Endothelial cell of coronary artery (primary cell): Measurements from ENCODE around the gene CBX5. TPM values are rescaled to one million over a fixed set of nuclear protein-coding genes. Genes with fewer than 3 reads are reported as not detected.

Source experiments
- total RNA-seq: library from RNA; depleted of rRNA; stranded (reverse); fragments of >200 nt; gene quantifications from 2 replicates; pipeline ENCODE4 v1.2.3, GENCODE V29; 2014

CBX5 gene
- 25.4 and 27.4 TPM in 2 replicates for total RNA-seq

GRCh38 chr12:54279632-54280467 is at the start of gene CBX5:
CBX5 (minus strand) TSS chr12:54280122; CDS start chr12:54257650, 22,472 bp downstream.

GRCh38 chr12:54324617-54325441 is 44.9 kb upstream of the CBX5 start, which contains the start of gene COPZ1:
COPZ1 (plus strand) TSS chr12:54325131; CDS start chr12:54325164, 33 bp downstream.

GRCh38 chr12:54300732-54301427 is 21.0 kb upstream of the CBX5 start, which contains the start of gene NFE2:
NFE2 (minus strand) TSS chr12:54301015; CDS start chr12:54295248, 5,767 bp downstream.

GRCh38 chr12:54280468-54281260 is 742 bp upstream of the CBX5 start, which contains the start of gene HNRNPA1:
HNRNPA1 (plus strand) TSS chr12:54280726; CDS start chr12:54280808, 82 bp downstream.

Other genes with a start within 250 kb of the CBX5 start
- gene HOXC5, start 247.1 kb downstream of the CBX5 start, total RNA-seq = not detected in 2 replicates
- gene HOXC4, start 226.3 kb downstream of the CBX5 start, total RNA-seq = not detected in 2 replicates
- 14.6 and 18.2 TPM in 2 replicates for gene SMUG1, start 91.1 kb downstream of the CBX5 start, total RNA-seq
- 570 and 594 TPM in 2 replicates for gene HNRNPA1, start 604 bp upstream of the CBX5 start, total RNA-seq
- gene NFE2, start 20.9 kb upstream of the CBX5 start, total RNA-seq = not detected in 2 replicates
- gene COPZ1, start 45.0 kb upstream of the CBX5 start, total RNA-seq = 94.7 and 96.9 TPM in 2 replicates
- under 0.01 TPM in 1 of 2 replicates, not detected in the other for gene GPR84, start 84.4 kb upstream of the CBX5 start, total RNA-seq
- gene ZNF385A, start 104.6 kb upstream of the CBX5 start, total RNA-seq = 0.45 and 1.1 TPM in 2 replicates
- 714 and 1,111 TPM in 2 replicates for gene ITGA5, start 139.1 kb upstream of the CBX5 start, total RNA-seq
- gene GTSF1, start 193.5 kb upstream of the CBX5 start, total RNA-seq = 1.7 TPM in 1 of 2 replicates, not detected in the other
- gene NCKAP1L, start 217.6 kb upstream of the CBX5 start, total RNA-seq = under 0.01 and 0.27 TPM in 2 replicates